Hindlimb muscle (tissue), 1 donor: Measurements from ENCODE around the gene NOP56. TPM values are rescaled to one million over a fixed set of nuclear protein-coding genes. Genes with fewer than 3 reads are reported as not detected.

Experiments used
- DNase-seq: peaks from one replicate; pipeline ENCODE4 v3.0.0-alpha.2; 2013
- polyA plus RNA-seq: library from polyadenylated mRNA; unstranded; fragments of 120-200 nt; gene quantifications from one replicate; pipeline ENCODE4 v1.2.1, GENCODE V29; 2013; ENCODE audit not compliant: insufficient read length

NOP56 gene
- polyA plus RNA-seq, 1 donor, result 161 TPM

GRCh38 chr20:2705931-2706645 is 53.7 kb downstream of the NOP56 start:
- DNase-seq, result no peak

DNA sequence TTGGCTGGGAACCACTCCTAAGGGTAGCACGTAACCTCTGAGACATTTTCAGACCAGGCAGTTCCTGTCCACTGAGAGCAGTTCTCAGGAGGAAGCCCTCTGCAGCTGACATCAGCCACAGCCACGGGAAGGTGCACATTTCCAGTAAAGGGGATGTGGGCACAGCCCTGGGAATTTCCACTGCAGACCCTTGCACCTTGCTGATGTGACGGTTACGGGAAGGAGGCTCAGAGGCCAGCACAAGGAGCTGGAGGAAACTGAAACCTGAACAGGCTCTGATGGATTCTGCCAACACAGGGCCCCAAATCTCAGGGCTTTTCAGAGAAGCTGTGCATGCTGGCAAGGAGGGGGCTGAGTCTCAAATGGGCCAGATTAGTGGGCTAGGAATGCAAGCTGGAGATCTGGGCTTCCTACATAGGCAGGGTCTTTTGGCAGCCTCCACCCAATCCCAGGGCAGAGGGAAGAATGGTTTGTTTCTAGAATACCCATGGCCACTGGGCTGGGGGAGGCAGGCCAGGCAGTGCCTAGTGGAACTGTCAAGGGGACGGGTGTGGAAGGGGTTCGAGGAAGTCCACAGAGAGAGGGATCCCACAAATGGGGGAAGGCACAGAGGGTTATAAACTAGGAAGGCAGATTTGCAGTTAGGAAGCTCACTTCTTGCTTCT is 54.4 kb downstream of the NOP56 start:
- no peak for DNase-seq

GRCh38 chr20:2707353-2708072 is 55.1 kb downstream of the NOP56 start:
- no peak for DNase-seq

Other genes with a start within 250 kb of the NOP56 start
- gene SNRPB, start 181.8 kb upstream of the NOP56 start, polyA plus RNA-seq, result 94.4 TPM
- gene ZNF343, start 143.7 kb upstream of the NOP56 start, polyA plus RNA-seq, result 8.4 TPM
- gene TMC2, start 116.1 kb upstream of the NOP56 start, polyA plus RNA-seq, result 0.13 TPM
- 105 TPM for gene IDH3B, start 11.6 kb downstream of the NOP56 start, polyA plus RNA-seq
- 6.9 TPM for gene EBF4, start 40.1 kb downstream of the NOP56 start, polyA plus RNA-seq
- gene CPXM1, start 148.0 kb downstream of the NOP56 start, polyA plus RNA-seq, result 46.8 TPM
- gene C20orf141, start 162.4 kb downstream of the NOP56 start, polyA plus RNA-seq, result not detected
- not detected for gene TMEM239, start 163.7 kb downstream of the NOP56 start, polyA plus RNA-seq
- 31.9 TPM for gene PCED1A, start 188.0 kb downstream of the NOP56 start, polyA plus RNA-seq
- gene VPS16, start 188.1 kb downstream of the NOP56 start, polyA plus RNA-seq, result 24.7 TPM
- gene PTPRA, start 220.8 kb downstream of the NOP56 start, polyA plus RNA-seq, result 41.9 TPM